NCI-H128 (cell line): Measurements from ENCODE around the gene ZBTB5.
"Not testable (repeated sequence)": the region's sequence is repeated elsewhere in the genome, so short reads cannot be mapped to it uniquely, and the experiment has no call there.

Experiments used
- DNase-seq: peaks from one replicate; lab custom pipeline; 2025; ENCODE audit not compliant: unreplicated experiment; lab: John Stamatoyannopoulos, UW

The ZBTB5 gene

DNA sequence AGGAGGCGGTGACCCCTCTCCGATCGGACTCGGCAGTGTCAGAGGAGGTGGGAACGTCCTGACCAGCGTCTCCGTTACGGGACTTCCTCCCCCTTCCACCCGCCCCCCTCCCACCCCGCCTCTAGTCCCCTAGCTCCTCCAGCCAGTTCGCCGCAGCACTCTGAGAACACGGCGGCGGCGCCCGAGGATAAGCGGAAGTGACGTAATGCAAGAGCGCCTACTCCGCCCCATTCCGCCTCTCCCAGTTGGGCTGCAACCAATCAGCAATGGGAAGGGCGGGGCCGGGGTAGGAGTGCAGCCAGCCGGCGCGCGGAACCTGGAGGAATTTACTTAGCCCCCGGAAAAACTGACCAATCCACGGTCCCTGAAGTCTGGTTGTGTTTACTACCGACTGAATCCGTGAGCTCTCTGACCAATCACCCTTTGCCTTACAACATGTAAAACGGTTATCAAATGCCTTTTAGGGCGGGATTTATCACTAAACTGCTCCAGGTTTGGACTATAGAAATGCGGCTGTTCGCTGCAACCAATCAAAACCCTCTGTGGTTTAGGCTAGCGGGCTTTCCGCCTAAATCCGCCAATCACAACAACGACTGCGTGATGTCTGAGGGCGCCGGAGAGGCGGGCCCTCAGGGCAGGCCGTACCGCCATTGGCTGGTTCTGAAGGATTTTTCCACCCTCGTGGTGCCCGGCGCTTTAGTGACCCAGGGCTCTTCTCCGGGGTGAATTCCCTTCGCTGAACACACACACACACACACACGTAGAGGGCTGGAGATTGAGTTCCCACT, at the start of gene ZBTB5:
Gene ZBTB5 (minus strand): TSS at position 202 of the 788 bp plus-strand sequence. CDS start 22,899 bp downstream, outside the sequence.
- DNase-seq, result peak; percentile 97

GRCh38 chr9:37514999-37515398, 49.7 kb upstream of the ZBTB5 start:
- no peak for DNase-seq

DNA sequence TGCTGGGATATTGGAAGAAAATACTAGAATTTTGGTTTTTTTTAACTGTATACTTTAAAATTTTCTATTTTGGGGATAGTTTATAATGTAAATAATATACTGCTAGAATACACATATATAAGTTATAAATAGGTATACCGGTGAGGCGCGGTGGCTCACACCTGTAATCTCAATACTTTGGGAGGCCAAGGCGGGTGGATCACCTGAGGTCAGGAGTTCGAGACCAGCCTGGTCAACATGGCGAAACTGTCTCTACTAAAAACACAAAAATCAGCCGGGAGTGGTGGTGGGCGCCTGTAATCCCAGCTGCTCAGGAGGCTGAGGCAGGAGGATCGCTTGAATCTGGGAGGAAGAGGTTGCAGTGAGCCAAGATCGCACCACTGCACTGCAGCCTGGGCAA, 49.2 kb upstream of the ZBTB5 start:
- DNase-seq, result not testable (repeated sequence)

GRCh38 chr9:37512437-37512836, 47.2 kb upstream of the ZBTB5 start:
- DNase-seq, result no peak

DNA sequence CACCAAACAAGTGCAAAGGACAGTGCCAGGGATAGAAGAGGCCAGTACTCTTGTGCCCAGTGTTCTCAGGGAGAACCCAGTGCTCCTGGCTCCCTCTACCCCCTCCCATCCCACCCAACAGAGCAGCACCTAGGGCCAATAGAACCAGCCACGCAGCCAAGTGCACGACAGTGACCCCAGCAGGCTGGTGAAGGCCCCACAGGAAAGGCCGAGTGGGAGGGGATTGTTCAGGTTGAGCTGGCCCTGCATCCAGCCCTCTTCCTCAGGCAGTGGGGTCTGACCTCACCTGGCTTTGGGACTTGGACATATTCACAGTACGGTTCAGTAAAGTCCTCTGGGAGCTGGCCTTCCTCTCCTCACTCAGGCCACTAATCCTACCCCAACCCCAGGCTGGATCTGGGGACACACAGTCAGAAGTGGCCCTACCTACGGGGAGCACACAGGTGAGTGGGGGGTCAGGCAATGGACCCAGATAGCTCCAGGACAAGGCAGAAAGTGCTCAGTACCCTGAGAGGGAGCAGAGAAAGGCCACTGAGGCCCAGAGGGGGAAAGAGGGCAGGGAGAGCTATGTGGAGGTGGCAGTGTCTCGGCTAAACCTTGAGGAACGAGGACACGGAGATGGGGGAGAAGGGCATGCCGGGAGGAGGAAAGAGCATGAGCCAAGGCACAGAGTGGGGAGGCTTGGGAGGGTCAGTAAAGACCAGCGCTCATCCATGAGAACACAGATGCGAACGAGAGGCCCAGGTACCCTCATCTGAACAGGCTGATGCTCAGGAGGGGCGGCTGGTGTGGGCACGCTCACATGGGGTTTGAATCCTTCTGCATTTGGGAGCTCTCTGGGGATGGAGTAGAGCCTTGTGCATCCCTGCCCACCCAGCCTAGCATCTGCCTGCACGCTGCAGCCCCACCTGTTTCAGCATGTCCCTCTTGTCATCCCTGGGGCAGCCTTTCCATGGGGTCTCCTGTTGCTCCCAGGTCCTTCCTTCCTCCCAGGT, 46.1 kb upstream of the ZBTB5 start:
- no peak for DNase-seq

DNA sequence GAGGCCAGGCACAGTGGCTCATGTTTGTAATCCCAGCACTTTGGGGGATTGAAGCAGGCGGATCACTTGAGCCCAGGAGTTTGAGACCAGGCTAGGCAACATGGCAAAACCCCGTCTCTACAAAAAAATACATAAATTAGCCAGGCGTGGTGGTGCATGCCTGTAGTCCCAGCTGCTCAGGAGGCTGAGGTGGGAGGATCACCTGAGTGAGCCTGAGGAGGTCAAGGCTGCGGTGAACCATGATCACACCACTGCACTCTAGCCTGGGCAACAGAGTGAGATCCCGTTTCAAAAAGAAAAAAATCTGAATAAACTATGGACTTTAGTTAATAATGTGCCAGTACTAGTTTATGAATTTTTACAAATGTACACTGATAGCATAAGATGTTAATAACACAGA, 44.8 kb upstream of the ZBTB5 start:
- not testable (repeated sequence) for DNase-seq

DNA sequence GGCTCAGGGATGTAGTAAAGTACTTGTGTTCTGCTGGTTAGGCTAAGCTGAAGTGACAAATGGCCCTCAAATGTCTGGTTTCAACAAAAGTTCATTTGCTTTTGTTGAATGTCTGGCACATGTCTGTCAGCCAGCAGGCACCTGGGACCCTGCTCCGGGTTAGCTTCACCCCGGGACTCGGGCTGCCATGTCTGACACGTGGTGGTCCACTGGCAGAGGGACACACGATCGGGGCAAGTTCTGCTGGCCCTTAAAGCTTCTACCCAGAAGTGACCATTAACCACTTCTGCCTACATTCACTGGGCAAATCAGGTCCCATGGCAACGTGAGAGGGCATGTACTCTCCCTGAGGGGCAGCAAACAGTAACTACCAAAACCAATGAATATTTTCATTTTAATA, 44.3 kb upstream of the ZBTB5 start:
- no peak for DNase-seq

DNA sequence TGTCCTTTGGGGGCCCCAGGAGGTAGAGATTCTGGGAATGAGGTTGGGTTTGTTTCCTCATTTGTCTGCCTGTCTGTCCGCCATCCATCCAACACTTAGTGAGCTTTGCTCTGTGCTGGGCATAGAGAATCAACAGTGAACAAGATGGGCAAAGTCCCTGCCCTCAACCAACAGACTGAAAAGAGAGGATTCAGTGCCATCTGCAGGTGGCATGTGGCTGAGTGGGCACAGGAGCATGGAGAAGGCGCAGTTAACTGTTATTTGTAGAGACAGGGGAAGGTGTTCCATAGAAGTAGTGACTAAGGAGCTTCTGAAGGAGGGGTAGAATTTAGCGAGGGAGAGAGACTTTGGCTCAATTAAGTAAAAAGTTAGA, 43.6 kb upstream of the ZBTB5 start:
- no peak for DNase-seq

- no peak for DNase-seq
Measured at GRCh38 chr9:37508135-37508833, 43.0 kb upstream of the ZBTB5 start.

DNA sequence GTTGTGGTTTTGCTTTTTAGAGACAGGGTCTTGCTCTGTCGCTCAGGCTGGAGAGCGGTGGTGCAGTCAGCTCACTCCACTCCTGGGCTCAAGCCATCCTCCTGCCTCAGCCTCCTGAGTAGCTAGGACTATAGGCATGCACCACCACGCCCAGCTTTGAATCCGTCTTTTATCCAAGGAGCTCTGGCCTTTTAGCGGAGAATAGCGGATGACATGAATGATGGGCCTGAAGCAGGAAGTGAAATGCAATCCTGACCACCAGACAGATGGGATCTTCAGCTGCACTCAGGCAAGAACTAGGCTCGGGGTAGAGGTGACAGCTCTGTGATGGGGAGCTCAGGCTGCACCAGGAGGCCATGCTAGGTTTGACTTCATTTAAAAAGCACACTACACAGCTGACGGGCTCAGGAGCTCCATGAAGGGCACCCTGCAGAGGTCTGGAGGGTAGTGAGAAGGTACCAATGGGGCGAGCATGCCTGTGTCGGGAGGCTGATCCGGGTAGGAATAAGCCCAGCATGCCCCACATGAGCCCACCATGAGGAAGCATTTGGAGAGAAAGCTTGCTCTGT, 42.4 kb upstream of the ZBTB5 start:
- no peak for DNase-seq

DNA sequence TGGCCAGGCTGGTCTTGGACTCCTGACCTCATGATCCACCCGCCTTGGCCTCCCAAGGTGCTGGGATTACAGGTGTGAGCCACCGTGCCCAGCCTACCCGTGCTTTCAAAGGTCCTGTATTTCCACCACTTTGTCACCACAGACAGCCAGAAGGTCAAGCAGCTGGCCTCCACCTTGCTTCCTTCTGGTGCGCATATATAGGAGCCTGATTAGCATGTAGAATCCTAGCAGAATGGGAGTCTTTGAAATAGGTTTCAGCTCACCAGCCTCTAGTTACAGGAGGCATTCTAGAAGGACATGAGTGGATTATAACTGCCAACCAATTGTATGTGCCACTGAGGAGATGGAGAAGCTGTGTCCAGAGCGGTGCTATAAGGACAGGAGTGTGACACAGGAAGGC, 39.4 kb upstream of the ZBTB5 start:
- no peak for DNase-seq

DNA sequence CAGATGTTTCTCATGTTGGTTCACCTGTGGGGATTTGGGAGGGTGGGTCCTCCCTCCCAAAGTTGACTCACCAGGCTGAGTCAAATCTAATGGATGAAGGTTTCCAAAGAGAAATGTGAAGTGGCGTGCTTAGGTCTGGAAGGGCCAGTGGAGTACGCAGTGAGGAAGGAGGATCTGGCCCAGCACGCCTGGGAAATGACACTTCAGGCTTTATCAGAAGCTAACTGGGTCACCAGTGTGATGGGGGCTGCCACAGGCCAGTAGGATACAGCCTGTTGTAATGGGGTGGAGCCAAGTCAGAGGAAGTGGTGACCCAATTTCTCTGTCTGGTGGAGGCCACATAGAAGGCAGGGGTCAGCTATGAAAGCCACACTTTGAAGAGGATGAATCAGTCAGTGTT, 38.5 kb upstream of the ZBTB5 start:
- no peak for DNase-seq

- DNase-seq, result no peak
Measured at GRCh38 chr9:37501957-37502596, 36.8 kb upstream of the ZBTB5 start.

- no peak for DNase-seq
Measured at GRCh38 chr9:37499297-37499696, 34.0 kb upstream of the ZBTB5 start.

GRCh38 chr9:37498457-37498856, 33.2 kb upstream of the ZBTB5 start:
- no peak for DNase-seq

DNA sequence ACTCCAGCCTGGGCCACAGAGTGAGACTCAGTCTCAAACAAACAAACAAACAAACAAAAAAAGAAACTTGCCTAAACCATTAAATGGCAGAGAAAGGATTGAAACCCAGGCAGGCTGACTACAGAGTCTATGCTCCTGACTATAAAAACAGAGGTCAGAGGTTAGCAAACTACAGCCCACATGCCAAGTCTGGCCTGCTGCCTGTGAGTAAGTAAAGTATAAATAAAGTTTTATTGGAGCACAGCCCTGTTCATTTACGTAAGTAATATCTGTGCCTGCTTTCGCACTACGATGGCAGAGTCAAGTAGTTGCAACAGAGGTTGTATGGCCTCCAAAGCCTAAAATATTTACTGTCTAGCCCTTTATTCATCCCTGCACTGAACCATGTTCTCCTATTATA, 32.1 kb upstream of the ZBTB5 start:
- DNase-seq, result no peak

DNA sequence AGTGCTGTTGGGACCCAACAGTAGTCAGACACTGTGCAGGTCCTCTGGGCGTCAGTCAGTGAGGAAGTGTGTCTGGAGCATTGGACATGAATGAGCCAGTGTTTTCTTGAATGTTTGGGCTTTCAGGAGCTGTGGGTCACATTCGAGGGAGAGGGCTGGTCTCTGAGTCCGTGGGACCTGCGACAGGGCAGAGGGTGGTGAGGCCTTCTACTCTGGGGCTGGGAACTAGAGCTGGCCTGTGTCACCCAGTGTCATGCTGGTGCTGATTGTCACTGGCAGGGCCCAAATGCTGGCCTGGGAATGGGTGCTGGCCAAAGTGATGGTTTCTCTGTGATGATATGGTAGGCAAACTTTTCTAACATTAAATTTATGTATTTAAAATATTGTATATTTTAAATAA, 30.8 kb upstream of the ZBTB5 start:
- DNase-seq, result no peak

DNA sequence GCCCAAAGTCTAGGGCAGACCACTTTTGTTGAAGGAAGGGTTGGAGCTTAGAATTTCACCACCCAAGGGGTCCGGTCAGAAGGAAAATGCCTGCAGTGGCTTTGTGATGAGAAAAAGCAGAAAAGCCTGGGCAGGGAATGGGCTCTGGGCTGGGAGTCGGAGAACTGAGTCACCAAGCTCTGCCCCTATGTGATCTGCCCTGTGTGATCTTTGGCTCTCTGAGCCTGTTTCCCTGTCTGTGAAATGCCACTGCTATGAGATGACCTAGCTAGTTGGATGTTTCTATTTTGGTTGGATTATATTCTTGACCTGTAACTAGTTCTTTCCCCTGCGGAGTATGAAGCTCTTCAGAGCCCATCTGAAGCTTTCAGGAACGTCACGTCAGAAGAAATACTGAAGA, 30.3 kb upstream of the ZBTB5 start:
- no peak for DNase-seq

GRCh38 chr9:37491939-37492338, 26.7 kb upstream of the ZBTB5 start:
- no peak for DNase-seq
